PFSK-1 (cell line): Measurements from ENCODE around the gene RGS7.

Experiments
- FOXP2 ChIP-seq: optimal IDR thresholded peaks from 2 replicates; pipeline ENCODE3; 2011; ENCODE audit warnings: borderline replicate concordance, control low read depth, inconsistent platforms; ENCODE audit not compliant: insufficient read depth; ENCODE audit errors: extremely low read length, extremely low read depth
- POLR2AphosphoS5 ChIP-seq: IDR thresholded peaks from 2 replicates; pipeline ENCODE4 v1.6.1; 2012; ENCODE audit warnings: low read depth, mild to moderate bottlenecking, control low read depth, low read length, moderate library complexity
- REST ChIP-seq, 2 experiments: IDR thresholded peaks; 2 replicates each; pipeline versions ENCODE4 v1.6.1 to v1.8.0; 2011 to 2012; ENCODE audit warnings: low read depth in 2 of 2, low read length in 2 of 2, control low read depth in 1 of 2, inconsistent platforms in 1 of 2, mild to moderate bottlenecking in 1 of 2, moderate library complexity in 1 of 2; ENCODE audit not compliant: insufficient read depth in 1 of 2
- SIN3A ChIP-seq: IDR thresholded peaks from 2 replicates; pipeline ENCODE4 v1.6.1; 2012; ENCODE audit warnings: mild to moderate bottlenecking, low read length, moderate library complexity, borderline replicate concordance; ENCODE audit not compliant: insufficient read depth
- TAF1 ChIP-seq: IDR thresholded peaks from 2 replicates; pipeline ENCODE4 v1.6.1; 2012; ENCODE audit warnings: low read length, control low read depth, borderline replicate concordance; ENCODE audit not compliant: insufficient read depth

RGS7 gene

GRCh38 chr1:241020851-241021697 lies 335.9 kb downstream of the RGS7 start:
- TF ChIP-seq REST (IDR thresholded peaks at IDR 0.05; ENCODE audit: insufficient read depth in 1 of 2, low read depth in 2 of 2, low read length in 2 of 2) (no peak), SIN3A (no peak), POLR2AphosphoS5 (no peak), TAF1 (no peak), FOXP2 (no peak)

GRCh38 chr1:241012708-241013340 lies 344.2 kb downstream of the RGS7 start:
- TF ChIP-seq REST (IDR thresholded peaks at IDR 0.05; ENCODE audit: insufficient read depth in 1 of 2, low read depth in 2 of 2, low read length in 2 of 2) (no peak), FOXP2 (no peak), TAF1 (no peak), POLR2AphosphoS5 (no peak), SIN3A (no peak)

GRCh38 chr1:241007668-241008067 lies 349.3 kb downstream of the RGS7 start:
- TF ChIP-seq FOXP2 (no peak), TAF1 (no peak), POLR2AphosphoS5 (no peak), SIN3A (no peak), REST (IDR thresholded peaks at IDR 0.05; ENCODE audit: insufficient read depth in 1 of 2, low read depth in 2 of 2, low read length in 2 of 2) (no peak)

GRCh38 chr1:240999826-241000225 lies 357.2 kb downstream of the RGS7 start:
- TF ChIP-seq SIN3A (no peak), POLR2AphosphoS5 (no peak), TAF1 (no peak), FOXP2 (no peak), REST (IDR thresholded peaks at IDR 0.05; ENCODE audit: insufficient read depth in 1 of 2, low read depth in 2 of 2, low read length in 2 of 2) (no peak)

GRCh38 chr1:240998441-240999015 lies 358.5 kb downstream of the RGS7 start:
- TF ChIP-seq SIN3A, result no peak
- no peak for TF ChIP-seq REST (IDR thresholded peaks at IDR 0.05; ENCODE audit: insufficient read depth in 1 of 2, low read depth in 2 of 2, low read length in 2 of 2)
- no peak for TF ChIP-seq POLR2AphosphoS5
- TF ChIP-seq FOXP2, result no peak
- TF ChIP-seq TAF1, result no peak
